Measurements from ENCODE around the gene TMEM238.

TMEM238 gene

GRCh38 chr19:55366790-55367189 lies 17.3 kb downstream of the TMEM238 start:
- H3K27ac Mint-ChIP-seq = no peak overlapping the region
- no peaks in the 10 kb centered on the region for H3K36me3 Mint-ChIP-seq (ENCODE audit: insufficient read depth)
- no peak for DNase-seq
- peaks cover 4 to 5% of the 10 kb centered on the region in 2 donors for H3K4me1 Mint-ChIP-seq (ENCODE audit: low read depth in 2 of 2)
- H3K4me3 Mint-ChIP-seq = no peak overlapping the region
- H3K9me3 Mint-ChIP-seq = no peaks in the 10 kb centered on the region
- peaks cover 38 to 51% of the 10 kb centered on the region in 2 donors for H3K27me3 Mint-ChIP-seq
- ATAC-seq (replicated peaks) = no peak

- Mint-ChIP-seq H3K27me3 (peaks cover 30 to 42% of the 10 kb centered on the region in 2 donors), H3K36me3 (ENCODE audit: insufficient read depth) (no peaks in the 10 kb centered on the region), H3K4me3 (no peak overlapping the region), H3K27ac (no peak overlapping the region), H3K9me3 (no peaks in the 10 kb centered on the region), H3K4me1 (ENCODE audit: low read depth in 2 of 2) (peaks cover 4 to 5% of the 10 kb centered on the region in 2 donors)
- ATAC-seq (replicated peaks) (no peak), DNase-seq (no peak)
Measured at GRCh38 chr19:55365964-55366363, 18.1 kb downstream of the TMEM238 start.

GRCh38 chr19:55365245-55365644 lies 18.8 kb downstream of the TMEM238 start:
- ATAC-seq (replicated peaks) = no peak
- Mint-ChIP-seq H3K27ac (no peak overlapping the region), H3K4me1 (ENCODE audit: low read depth in 2 of 2) (peaks cover 3 to 4% of the 10 kb centered on the region in 2 donors), H3K36me3 (ENCODE audit: insufficient read depth) (no peaks in the 10 kb centered on the region), H3K27me3 (peaks cover 22 to 35% of the 10 kb centered on the region in 2 donors), H3K9me3 (no peaks in the 10 kb centered on the region), H3K4me3 (no peak overlapping the region)
- no peak for DNase-seq

DNA sequence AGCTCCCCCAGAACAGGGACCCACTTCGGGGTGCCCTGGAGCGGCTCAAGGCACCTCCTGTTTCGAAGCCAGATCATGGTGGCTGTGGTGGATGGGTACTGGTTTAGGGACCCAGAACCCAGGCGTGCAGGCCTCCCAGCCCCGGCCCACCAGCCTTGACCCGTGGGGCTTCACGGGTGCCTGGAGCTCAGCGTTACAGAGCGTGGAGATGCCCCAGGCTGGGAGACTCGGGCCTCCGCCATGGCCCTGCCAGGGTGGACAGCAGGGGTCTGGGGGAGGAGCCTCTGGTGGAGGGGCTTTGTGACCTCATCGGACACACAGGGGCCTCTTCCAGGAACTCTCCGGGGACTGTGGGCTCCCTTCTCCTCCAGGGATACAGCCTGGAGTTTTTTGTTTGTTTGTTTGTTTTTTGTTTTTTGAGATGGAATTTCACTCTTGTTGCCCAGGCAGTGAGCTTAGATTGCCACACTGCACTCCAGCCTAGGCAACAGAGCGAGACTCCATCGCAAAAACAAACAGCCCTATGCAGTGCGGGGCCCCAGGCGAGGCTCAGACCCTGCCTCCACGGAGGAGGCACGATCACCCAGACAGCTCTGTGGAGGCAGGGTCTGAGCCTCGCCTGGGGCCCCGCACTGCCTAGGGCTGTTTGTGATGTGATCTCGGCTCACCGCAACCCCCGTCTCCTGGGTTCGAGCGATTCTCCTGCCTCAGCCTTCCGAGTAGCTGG lies 20.9 kb downstream of the TMEM238 start, which contains the start of gene GARIN5B:
Gene GARIN5B (minus strand): TSS at position 271 of the 727 bp plus-strand sequence. CDS start 194 bp downstream, at position 77.
- Mint-ChIP-seq H3K4me1 (ENCODE audit: low read depth in 2 of 2) (no peaks in the 10 kb centered on the region), H3K4me3 (no peak within 1 kb of the TSS), H3K27me3 (peaks cover 16 to 18% of the 10 kb centered on the region in 2 donors), H3K36me3 (ENCODE audit: insufficient read depth) (no peaks in the 10 kb centered on the region), H3K9me3 (no peaks in the 10 kb centered on the region), H3K27ac (no peak within 1 kb of the TSS)
- ATAC-seq (replicated peaks) (no peak), DNase-seq (no peak)

GRCh38 chr19:55362174-55362989 lies 21.7 kb downstream of the TMEM238 start:
- DNase-seq = no peak
- Mint-ChIP-seq H3K4me1 (ENCODE audit: low read depth in 2 of 2) (no peaks in the 10 kb centered on the region), H3K27ac (no peak overlapping the region), H3K4me3 (no peak overlapping the region), H3K9me3 (no peaks in the 10 kb centered on the region), H3K36me3 (ENCODE audit: insufficient read depth) (no peaks in the 10 kb centered on the region), H3K27me3 (peaks cover 14 to 18% of the 10 kb centered on the region in 2 donors)
- ATAC-seq (replicated peaks) = no peak

- no peak for DNase-seq
- Mint-ChIP-seq H3K4me3 (no peak overlapping the region), H3K27ac (peak overlapping the region in 1 of 2 donors; percentile 26), H3K9me3 (no peaks in the 10 kb centered on the region), H3K4me1 (ENCODE audit: low read depth in 2 of 2) (no peaks in the 10 kb centered on the region), H3K27me3 (peaks cover 15 to 23% of the 10 kb centered on the region in 2 donors), H3K36me3 (ENCODE audit: insufficient read depth) (no peaks in the 10 kb centered on the region)
- no peak for ATAC-seq (replicated peaks)
Measured at GRCh38 chr19:55360902-55361301, 23.2 kb downstream of the TMEM238 start.

GRCh38 chr19:55358943-55359908 lies 24.9 kb downstream of the TMEM238 start:
- H3K4me3 Mint-ChIP-seq = no peak overlapping the region
- no peaks in the 10 kb centered on the region for H3K36me3 Mint-ChIP-seq (ENCODE audit: insufficient read depth)
- peaks cover 0 to 2% of the 10 kb centered on the region in 2 donors for H3K4me1 Mint-ChIP-seq (ENCODE audit: low read depth in 2 of 2)
- no peak for DNase-seq
- no peak for ATAC-seq (replicated peaks)
- H3K9me3 Mint-ChIP-seq = no peaks in the 10 kb centered on the region
- no peak overlapping the region for H3K27ac Mint-ChIP-seq
- peaks cover 9 to 32% of the 10 kb centered on the region in 2 donors for H3K27me3 Mint-ChIP-seq

DNA sequence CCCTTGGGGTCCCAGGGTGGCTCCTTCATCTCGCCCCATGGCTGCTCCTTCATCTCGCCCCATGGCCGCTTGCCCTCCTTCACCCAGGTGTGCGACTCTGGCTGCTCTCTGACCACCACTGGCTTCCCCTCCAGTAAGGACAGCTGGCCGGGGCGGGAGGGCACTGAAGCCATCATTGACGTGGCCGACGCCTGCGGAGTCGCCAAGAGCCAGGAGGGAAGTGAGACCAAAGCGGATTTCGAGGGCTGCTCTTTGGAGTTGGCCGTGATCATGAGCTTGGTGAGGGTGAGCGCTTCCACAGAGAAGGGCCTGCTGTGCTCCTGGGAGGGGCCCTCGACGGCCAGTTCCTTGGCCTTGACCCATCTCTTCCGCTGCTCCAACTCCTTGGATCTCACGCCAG lies 25.6 kb downstream of the TMEM238 start:
- Mint-ChIP-seq H3K27ac (no peak overlapping the region), H3K4me1 (ENCODE audit: low read depth in 2 of 2) (peaks cover 4 to 5% of the 10 kb centered on the region in 2 donors), H3K9me3 (no peaks in the 10 kb centered on the region), H3K4me3 (no peak overlapping the region), H3K27me3 (peaks cover 9 to 33% of the 10 kb centered on the region in 2 donors), H3K36me3 (ENCODE audit: insufficient read depth) (peaks cover 6% of the 10 kb centered on the region)
- ATAC-seq (replicated peaks) (no peak), DNase-seq (no peak)

GRCh38 chr19:55355213-55355821 lies 28.8 kb downstream of the TMEM238 start:
- Mint-ChIP-seq H3K27ac (no peak overlapping the region), H3K36me3 (ENCODE audit: insufficient read depth) (peaks cover 17% of the 10 kb centered on the region), H3K4me3 (no peak overlapping the region), H3K9me3 (no peaks in the 10 kb centered on the region), H3K27me3 (peaks cover 35 to 61% of the 10 kb centered on the region in 2 donors), H3K4me1 (ENCODE audit: low read depth in 2 of 2) (peaks cover 25 to 29% of the 10 kb centered on the region in 2 donors)
- ATAC-seq (replicated peaks) (no peak), DNase-seq (no peak)

GRCh38 chr19:55354698-55355212 lies 29.3 kb downstream of the TMEM238 start, which contains the start of gene COX6B2:
Gene COX6B2, minus strand, starts transcription at chr19:55354719. Its CDS starts 198 bp downstream, at chr19:55354521.
- peaks cover 25 to 29% of the 10 kb centered on the region in 2 donors for H3K4me1 Mint-ChIP-seq (ENCODE audit: low read depth in 2 of 2)
- peaks cover 35 to 61% of the 10 kb centered on the region in 2 donors for H3K27me3 Mint-ChIP-seq
- peak within 1 kb of the TSS in 1 of 2 donors; percentile 29 for H3K27ac Mint-ChIP-seq
- DNase-seq (no peak), ATAC-seq (replicated peaks) (no peak)
- H3K36me3 Mint-ChIP-seq (ENCODE audit: insufficient read depth) = peaks cover 17% of the 10 kb centered on the region
- peak within 1 kb of the TSS; percentile 81 for H3K4me3 Mint-ChIP-seq
- no peaks in the 10 kb centered on the region for H3K9me3 Mint-ChIP-seq

- peaks cover 25 to 29% of the 10 kb centered on the region in 2 donors for H3K4me1 Mint-ChIP-seq (ENCODE audit: low read depth in 2 of 2)
- peaks cover 35 to 61% of the 10 kb centered on the region in 2 donors for H3K27me3 Mint-ChIP-seq
Measured at GRCh38 chr19:55353803-55354697, 30.0 kb downstream of the TMEM238 start.

More at GRCh38 chr19:55353803-55354697, 30.0 kb downstream of the TMEM238 start:
- H3K36me3 Mint-ChIP-seq (ENCODE audit: insufficient read depth) = peaks cover 17% of the 10 kb centered on the region
- DNase-seq = peak in 2 of 3 experiments; percentile 65 to 70
- H3K4me3 Mint-ChIP-seq = peak overlapping the region; percentile 81
- peak overlapping the region in 1 of 2 donors; percentile 29 for H3K27ac Mint-ChIP-seq
- H3K9me3 Mint-ChIP-seq = no peaks in the 10 kb centered on the region
- peak; percentile 82 for ATAC-seq (replicated peaks)

Data from effector memory CD8-positive, alpha-beta T cell (primary cell).